Tibial nerve (tissue), 3 donors: ENCODE results near the gene ITPRID1.

ENCODE experiments used
- POLR2A ChIP-seq, 2 donors: fragments of 450-650 bp; IDR thresholded peaks; one replicate each; pipeline ENCODE4 v1.6.1; 2017; ENCODE audit warnings: antibody characterized with exemption in 2 of 2, mild to moderate bottlenecking in 2 of 2, moderate library complexity in 2 of 2
- TF ChIP-seq, protein P1 (sequence below), 5 experiments: fragments of 200-600 bp in 3 of 5; fragments of 450-650 bp in 2 of 5; sonication (generic) in 3 of 5; IDR thresholded peaks; one replicate each; pipeline ENCODE4 v1.5.1; 2016 to 2019; ENCODE audit warnings: antibody characterized with exemption in 5 of 5, mild to moderate bottlenecking in 3 of 5, moderate library complexity in 2 of 5

DNA sequence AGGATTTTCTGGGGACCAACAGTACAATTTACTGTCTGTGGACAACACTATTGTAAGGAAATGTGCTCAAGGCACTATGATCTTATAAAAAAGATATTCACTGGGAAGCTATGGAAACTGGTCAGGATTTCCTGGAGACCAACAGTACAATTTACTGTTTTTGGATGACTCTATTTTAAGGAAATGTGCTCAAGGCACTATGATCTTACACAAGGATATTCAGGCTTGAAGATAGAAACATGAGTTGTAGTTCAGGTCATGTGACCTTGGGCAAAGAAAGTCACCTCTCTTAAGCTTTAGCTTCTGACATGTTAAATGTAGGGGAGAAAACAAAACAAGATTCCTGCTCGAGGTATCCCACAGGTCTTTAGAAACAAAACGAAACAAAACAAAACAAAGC lies 1.7 kb upstream of the ITPRID1 start:
- TF ChIP-seq, protein P1, sequence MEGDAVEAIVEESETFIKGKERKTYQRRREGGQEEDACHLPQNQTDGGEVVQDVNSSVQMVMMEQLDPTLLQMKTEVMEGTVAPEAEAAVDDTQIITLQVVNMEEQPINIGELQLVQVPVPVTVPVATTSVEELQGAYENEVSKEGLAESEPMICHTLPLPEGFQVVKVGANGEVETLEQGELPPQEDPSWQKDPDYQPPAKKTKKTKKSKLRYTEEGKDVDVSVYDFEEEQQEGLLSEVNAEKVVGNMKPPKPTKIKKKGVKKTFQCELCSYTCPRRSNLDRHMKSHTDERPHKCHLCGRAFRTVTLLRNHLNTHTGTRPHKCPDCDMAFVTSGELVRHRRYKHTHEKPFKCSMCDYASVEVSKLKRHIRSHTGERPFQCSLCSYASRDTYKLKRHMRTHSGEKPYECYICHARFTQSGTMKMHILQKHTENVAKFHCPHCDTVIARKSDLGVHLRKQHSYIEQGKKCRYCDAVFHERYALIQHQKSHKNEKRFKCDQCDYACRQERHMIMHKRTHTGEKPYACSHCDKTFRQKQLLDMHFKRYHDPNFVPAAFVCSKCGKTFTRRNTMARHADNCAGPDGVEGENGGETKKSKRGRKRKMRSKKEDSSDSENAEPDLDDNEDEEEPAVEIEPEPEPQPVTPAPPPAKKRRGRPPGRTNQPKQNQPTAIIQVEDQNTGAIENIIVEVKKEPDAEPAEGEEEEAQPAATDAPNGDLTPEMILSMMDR (IDR thresholded peaks at IDR 0.05): no peak
- no peak for TF ChIP-seq POLR2A (IDR thresholded peaks at IDR 0.05)
